Activated naive CD8-positive, alpha-beta T cell treated with anti-CD3 and anti-CD28 coated beads, Interleukin-2, amount 10 ng/mL, durations not matched to agents 7 days and 5 days (primary cell): ENCODE results near the gene SLC22A5. TPM values are rescaled to one million over a fixed set of nuclear protein-coding genes. Genes with fewer than 3 reads are reported as not detected.

ENCODE experiments used
- ATAC-seq: fragments of 150-1000 bp; cut with Tn5 transposase; one replicate; pipeline ENCODE4 v1.10.0; 2021; ENCODE audit warnings: low read depth, moderate library complexity
- POLR2A ChIA-PET: fragments of 350-600 bp; sonication (Branson Sonifier 250); formaldehyde crosslinking; loops from one replicate; lab custom pipeline; 2021; ENCODE audit warnings: antibody characterized with exemption; lab: Charles Lee
- DNase-seq: peaks from one replicate; pipeline ENCODE4 v3.0.0; 2021
- H3K27ac Mint-ChIP-seq: one replicate; pipeline ENCODE4 v1.8.0; 2022; ENCODE audit warnings: mild to moderate bottlenecking, mixed read lengths
- H3K27me3 Mint-ChIP-seq: one replicate; pipeline ENCODE4 v1.8.0; 2022; ENCODE audit warnings: mild to moderate bottlenecking, moderate library complexity, mixed read lengths
- H3K36me3 Mint-ChIP-seq: one replicate; pipeline ENCODE4 v1.8.0; 2021; ENCODE audit warnings: mild to moderate bottlenecking, mixed read lengths
- H3K4me1 Mint-ChIP-seq: one replicate; pipeline ENCODE4 v1.8.0; 2021; ENCODE audit warnings: mixed read lengths
- H3K4me3 Mint-ChIP-seq: one replicate; pipeline ENCODE4 v1.8.0; 2022; ENCODE audit warnings: mild to moderate bottlenecking, moderate library complexity, mixed read lengths
- H3K9me3 Mint-ChIP-seq: one replicate; pipeline ENCODE4 v1.8.0; 2021; ENCODE audit warnings: mixed read lengths
- total RNA-seq, 2 experiments: library from RNA; stranded (reverse); gene quantifications; one replicate each; pipeline ENCODE4 v1.2.3, GENCODE V29; 2021

Gene SLC22A5
- total RNA-seq, 2 experiments from 2014 or later, result 5.1 to 6.0 TPM

DNA sequence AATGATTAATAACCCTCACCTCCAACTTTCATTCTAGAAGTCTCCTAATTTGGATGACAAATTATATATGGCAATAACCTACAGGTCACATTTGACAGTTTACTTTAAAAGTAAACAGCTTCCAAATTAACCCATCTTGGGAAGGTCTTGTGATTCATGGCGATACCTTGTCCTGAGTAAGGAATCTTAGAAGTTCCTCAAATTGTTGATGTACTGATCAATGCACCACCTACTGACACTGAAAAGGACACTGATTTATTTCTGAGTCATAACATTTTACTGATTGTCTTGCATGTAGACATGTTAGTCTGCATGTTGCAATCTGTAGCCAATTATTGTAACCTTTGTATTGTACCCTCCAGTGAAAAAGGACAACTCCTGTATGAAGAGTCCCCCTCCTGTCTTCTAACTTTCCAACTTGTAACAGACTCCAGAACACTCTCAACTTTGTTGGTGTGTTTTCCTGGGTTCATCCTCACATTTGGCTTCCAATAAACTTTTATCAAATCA lies 16.0 kb upstream of the SLC22A5 start:
- Mint-ChIP-seq H3K4me1 (no peaks in the 10 kb centered on the region), H3K4me3 (no peak overlapping the region), H3K27me3 (no peaks in the 10 kb centered on the region), H3K9me3 (no peaks in the 10 kb centered on the region), H3K36me3 (peaks cover 2% of the 10 kb centered on the region), H3K27ac (no peak overlapping the region)
- DNase-seq, result no peak
- POLR2A ChIA-PET, result no interaction called here
- ATAC-seq, result no peak

DNA sequence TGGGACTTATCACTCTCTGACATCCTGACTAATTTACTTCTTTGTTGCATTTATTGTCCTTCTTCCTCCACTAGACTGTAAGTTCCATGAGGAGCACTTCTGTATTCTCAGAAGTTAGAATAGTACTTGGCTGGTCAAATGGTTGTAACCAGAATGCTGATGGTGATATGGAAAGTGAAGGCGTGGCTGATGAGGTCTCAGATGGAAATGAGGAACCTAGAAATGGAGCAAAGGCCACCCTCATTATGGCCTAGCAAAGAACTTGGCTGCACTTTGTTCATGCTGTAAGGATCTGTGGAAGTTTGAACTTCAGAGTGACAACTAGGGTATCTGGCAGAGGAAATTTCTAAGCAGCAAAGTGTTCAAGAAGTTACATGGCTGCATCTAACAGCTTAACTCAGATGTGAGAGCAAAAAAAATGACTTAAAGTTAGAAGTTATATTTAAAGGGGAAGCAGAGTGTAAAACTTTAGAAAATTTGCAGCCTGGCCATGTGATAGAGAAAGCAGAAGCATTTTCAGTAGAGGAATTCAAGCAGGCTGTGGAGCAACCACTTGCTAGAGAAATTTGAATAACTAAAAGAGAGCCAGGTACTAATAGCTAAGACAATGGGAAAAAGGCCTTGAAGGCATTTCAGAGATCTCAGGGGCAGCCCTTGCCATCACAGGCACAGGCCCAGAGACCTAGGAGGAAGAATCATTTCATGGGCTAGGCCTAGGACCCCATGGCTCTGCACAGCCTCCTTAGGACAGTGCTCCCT lies 14.9 kb upstream of the SLC22A5 start:
- Mint-ChIP-seq H3K36me3 (peaks cover 2% of the 10 kb centered on the region), H3K4me1 (no peaks in the 10 kb centered on the region), H3K9me3 (no peaks in the 10 kb centered on the region), H3K27ac (no peak overlapping the region), H3K27me3 (no peaks in the 10 kb centered on the region), H3K4me3 (no peak overlapping the region)
- ATAC-seq (no peak), DNase-seq (no peak)
- POLR2A ChIA-PET, result no interaction called here

DNA sequence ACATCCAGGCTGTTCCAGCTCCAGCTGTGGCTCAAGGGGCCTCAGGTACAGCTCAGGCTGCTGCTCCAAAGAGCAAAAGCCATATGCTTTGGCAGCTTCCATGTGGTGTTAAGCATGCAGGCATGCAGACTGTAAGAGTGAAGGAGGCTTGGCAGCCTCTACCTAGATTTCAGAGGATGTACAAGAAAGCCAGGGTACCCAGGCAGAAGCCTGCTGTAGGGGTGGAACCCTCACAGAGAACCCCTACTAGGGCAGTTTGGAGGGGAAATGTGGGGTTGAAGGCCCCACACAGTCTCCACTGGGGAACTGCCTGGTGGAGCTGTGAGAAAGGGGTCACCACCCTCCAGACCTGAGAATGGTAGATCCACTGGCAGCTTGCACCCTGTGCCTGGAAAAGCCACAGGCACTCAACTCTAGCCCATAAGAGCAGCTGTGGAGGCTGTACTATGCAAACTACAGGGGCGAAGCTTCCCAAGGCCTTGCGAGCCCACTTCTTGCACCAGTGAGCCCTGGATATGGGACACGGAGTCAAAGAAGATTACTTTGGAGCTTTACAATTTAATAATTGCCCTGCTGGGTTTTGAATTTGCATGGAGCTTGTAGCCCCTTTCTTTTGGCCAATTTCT lies 14.3 kb upstream of the SLC22A5 start:
- no peaks in the 10 kb centered on the region for H3K36me3 Mint-ChIP-seq
- POLR2A ChIA-PET, result no interaction called here
- no peaks in the 10 kb centered on the region for H3K4me1 Mint-ChIP-seq
- H3K4me3 Mint-ChIP-seq, result no peak overlapping the region
- no peak for ATAC-seq
- H3K27ac Mint-ChIP-seq, result no peak overlapping the region
- no peaks in the 10 kb centered on the region for H3K9me3 Mint-ChIP-seq
- no peaks in the 10 kb centered on the region for H3K27me3 Mint-ChIP-seq
- no peak for DNase-seq

DNA sequence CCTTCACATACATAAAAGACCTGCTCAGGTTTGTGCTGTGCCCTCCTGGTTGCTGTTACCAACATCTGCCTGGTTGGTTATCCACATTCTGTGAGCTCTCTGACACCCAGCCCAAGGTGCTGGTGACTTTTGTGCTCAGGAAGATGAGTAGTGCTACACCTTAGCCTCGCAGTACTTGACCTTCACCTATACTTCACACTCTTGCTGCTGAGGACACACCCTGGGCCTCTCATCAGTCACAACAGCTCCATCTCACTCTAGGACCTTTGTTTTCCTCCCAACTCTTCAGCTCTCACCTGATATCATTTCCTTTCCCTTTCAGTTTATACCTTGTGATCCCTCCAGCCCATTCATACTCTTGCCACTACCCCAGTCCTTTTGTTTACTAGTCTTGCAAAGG lies 10.7 kb upstream of the SLC22A5 start:
- Mint-ChIP-seq H3K9me3 (no peaks in the 10 kb centered on the region), H3K4me1 (no peaks in the 10 kb centered on the region), H3K4me3 (no peak overlapping the region), H3K27me3 (no peaks in the 10 kb centered on the region), H3K27ac (no peak overlapping the region), H3K36me3 (peaks cover 1% of the 10 kb centered on the region)
- DNase-seq (no peak), ATAC-seq (no peak)
- POLR2A ChIA-PET, result no interaction called here

DNA sequence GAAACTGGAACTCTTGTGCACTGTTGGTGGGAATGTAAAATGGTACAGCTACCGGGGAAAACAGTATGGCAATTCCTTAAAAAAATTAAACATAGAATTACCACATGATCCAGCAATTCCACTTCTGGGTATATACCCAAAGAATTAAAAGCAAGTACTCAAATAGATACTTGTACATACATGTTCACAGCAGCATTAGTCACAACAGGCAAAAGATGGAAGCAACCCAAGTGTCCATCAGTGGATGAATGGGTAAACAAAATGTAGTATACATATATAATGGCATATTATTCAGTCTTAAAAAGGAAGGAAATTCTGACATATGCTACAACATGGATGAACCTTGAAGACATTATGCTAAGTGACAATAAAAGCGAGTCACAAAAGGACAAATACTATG lies 7.4 kb upstream of the SLC22A5 start:
- H3K36me3 Mint-ChIP-seq, result peaks cover 1% of the 10 kb centered on the region

DNA sequence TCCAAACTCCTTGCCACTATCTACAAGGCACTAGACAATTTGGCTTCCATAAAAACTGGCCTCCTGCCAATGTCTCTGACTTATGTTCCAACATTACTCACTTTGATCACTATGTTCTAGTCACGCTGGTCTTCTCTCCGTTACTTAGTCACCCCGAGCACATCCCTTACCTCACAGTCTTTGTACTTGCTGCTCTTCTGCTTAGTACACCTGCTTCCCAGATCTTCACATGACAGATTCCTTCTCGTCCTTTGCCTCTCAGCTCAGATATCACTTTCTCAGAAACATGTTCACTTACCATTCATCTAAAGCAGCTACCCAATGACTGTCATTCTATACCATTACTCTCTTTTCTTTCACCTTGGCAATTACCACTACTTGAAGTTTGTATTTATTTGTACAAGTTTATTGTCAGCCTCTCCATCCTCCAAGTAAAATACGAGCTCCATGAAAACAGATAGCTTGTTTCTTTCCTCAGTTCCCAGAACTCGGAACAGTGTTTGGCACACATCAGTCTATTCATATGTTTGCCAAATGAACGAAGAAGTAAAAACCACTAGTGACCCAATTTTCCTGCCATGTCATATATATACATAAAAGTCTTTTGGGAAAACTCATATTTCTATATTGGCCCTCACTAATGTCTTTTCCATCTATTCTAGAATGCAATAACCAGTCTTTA lies 5.9 kb upstream of the SLC22A5 start:
- no peaks in the 10 kb centered on the region for H3K27me3 Mint-ChIP-seq
- POLR2A ChIA-PET, result no interaction called here
- no peak overlapping the region for H3K4me3 Mint-ChIP-seq
- no peak overlapping the region for H3K27ac Mint-ChIP-seq
- peaks cover 1% of the 10 kb centered on the region for H3K36me3 Mint-ChIP-seq
- H3K4me1 Mint-ChIP-seq, result no peaks in the 10 kb centered on the region
- DNase-seq (no peak), ATAC-seq (no peak)
- H3K9me3 Mint-ChIP-seq, result no peaks in the 10 kb centered on the region

More for the DNA sequence above, 7.4 kb upstream of the SLC22A5 start:
- Mint-ChIP-seq H3K27ac (no peak overlapping the region), H3K4me3 (no peak overlapping the region), H3K27me3 (no peaks in the 10 kb centered on the region), H3K4me1 (no peaks in the 10 kb centered on the region), H3K9me3 (no peaks in the 10 kb centered on the region)
- DNase-seq, result no peak
- no peak for ATAC-seq
- POLR2A ChIA-PET, result no interaction called here

DNA sequence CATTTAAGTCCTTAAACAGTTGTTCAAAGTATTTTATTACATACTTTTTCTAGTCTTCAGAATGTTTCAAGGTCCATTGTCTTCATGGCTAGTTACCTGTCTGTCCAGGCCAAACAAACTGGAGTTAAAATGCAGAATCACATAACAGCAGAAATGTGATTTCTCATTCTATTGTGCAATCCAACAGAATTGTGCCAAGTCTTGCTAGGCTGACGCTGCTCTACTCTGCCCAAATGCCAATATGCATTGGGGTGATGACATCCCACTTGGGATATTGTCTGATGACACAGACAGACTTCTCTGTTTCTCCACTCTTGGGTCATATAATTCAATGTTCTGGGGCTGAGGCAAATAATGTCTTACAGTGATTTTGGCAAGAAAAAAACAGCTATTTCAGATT lies 5.2 kb upstream of the SLC22A5 start:
- peaks cover 3% of the 10 kb centered on the region for H3K4me1 Mint-ChIP-seq
- no peaks in the 10 kb centered on the region for H3K9me3 Mint-ChIP-seq
- H3K27ac Mint-ChIP-seq, result no peak overlapping the region
- no peak overlapping the region for H3K4me3 Mint-ChIP-seq
- no peaks in the 10 kb centered on the region for H3K27me3 Mint-ChIP-seq
- DNase-seq, result no peak
- POLR2A ChIA-PET, result no interaction called here
- H3K36me3 Mint-ChIP-seq, result peaks cover 1% of the 10 kb centered on the region
- ATAC-seq, result no peak

DNA sequence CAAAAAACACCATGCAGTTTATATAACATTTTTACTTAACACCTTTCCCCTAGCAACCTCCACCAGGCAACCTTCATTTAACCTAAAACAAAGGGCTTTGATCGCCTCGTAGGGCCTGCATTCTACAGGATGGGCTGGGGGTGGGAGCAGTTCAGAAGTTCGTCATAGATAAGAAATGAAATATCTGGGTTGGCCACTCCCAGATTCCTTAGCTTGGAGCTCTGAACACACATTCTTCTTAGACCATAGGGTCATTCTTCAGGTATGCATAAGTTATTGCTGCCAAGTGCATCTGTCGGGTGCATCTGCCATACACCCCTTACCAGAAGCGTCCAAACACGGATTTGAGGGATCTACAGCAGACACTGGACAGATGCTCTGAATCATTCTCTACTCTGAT lies 4.3 kb upstream of the SLC22A5 start:
- DNase-seq (no peak), ATAC-seq (no peak)
- POLR2A ChIA-PET, result no interaction called here
- H3K4me1 Mint-ChIP-seq, result peaks cover 3% of the 10 kb centered on the region
- no peak overlapping the region for H3K27ac Mint-ChIP-seq
- H3K27me3 Mint-ChIP-seq, result no peaks in the 10 kb centered on the region
- no peak overlapping the region for H3K4me3 Mint-ChIP-seq
- H3K9me3 Mint-ChIP-seq, result no peaks in the 10 kb centered on the region
- H3K36me3 Mint-ChIP-seq, result peaks cover 1% of the 10 kb centered on the region

DNA sequence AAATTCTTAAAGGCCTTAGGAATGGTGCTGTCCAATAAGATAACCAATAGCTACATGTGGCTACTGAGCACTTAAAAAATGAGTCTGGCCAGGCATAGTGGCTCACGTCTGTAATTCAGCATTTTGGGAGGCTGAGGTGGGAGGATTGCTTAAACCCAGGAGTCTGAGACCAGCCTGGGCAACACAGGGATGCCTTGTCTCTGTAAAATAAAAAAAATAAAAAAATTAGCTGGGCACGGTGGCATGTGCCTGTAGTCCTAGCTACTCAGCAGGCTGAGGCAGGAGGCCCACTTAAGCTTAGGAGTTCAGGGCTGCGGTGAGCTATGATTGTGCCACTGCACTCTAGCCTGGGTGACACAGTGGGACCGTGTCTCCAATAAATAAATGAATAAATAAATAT lies 1.3 kb upstream of the SLC22A5 start:
- Mint-ChIP-seq H3K9me3 (no peaks in the 10 kb centered on the region), H3K27ac (no peak overlapping the region), H3K36me3 (no peaks in the 10 kb centered on the region), H3K4me1 (peaks cover 17% of the 10 kb centered on the region), H3K4me3 (no peak overlapping the region), H3K27me3 (no peaks in the 10 kb centered on the region)
- no peak for ATAC-seq
- no peak for DNase-seq
- POLR2A ChIA-PET, result interaction anchor here (0.7 to 1.9 kb wide), 3 partner anchors 43 to 457 kb away, joined by 3 to 5 read pairs (median 4); no protein-coding TSS in a partner anchor

DNA sequence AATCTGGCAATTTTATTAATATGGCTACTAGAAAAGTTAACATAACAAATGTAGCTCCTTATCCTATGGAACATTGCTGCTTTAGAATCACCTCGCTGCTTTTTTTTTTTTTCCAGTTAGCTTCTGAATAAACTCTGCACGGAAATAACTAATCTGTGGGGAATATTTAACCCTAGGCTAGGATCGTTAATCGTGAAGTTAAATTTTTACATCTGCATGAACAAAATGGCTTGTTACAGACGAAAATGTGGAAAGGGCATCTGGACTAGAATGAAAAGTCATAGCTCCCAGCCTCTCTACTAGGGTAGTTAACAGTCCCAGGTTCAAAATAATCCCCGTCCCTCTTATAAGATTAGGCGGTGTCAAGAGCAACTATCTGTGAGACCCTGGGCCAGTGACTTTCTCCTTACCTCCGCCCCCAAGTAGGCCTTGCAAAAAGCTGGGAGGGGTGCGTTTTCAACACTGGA lies 470 bp upstream of the SLC22A5 start:
- peaks cover 17% of the 10 kb centered on the region for H3K4me1 Mint-ChIP-seq
- H3K27me3 Mint-ChIP-seq, result no peaks in the 10 kb centered on the region
- POLR2A ChIA-PET, result interaction anchor here (0.5 to 1.4 kb wide), 9 partner anchors 10 to 690 kb away, joined by 3 to 5 read pairs (median 3); partner anchors contain the start of gene SLC22A4
- no peaks in the 10 kb centered on the region for H3K9me3 Mint-ChIP-seq
- H3K27ac Mint-ChIP-seq, result peak overlapping the region; percentile 22
- DNase-seq (no peak), ATAC-seq (no peak)
- no peaks in the 10 kb centered on the region for H3K36me3 Mint-ChIP-seq
- H3K4me3 Mint-ChIP-seq, result peak overlapping the region; percentile 83

DNA sequence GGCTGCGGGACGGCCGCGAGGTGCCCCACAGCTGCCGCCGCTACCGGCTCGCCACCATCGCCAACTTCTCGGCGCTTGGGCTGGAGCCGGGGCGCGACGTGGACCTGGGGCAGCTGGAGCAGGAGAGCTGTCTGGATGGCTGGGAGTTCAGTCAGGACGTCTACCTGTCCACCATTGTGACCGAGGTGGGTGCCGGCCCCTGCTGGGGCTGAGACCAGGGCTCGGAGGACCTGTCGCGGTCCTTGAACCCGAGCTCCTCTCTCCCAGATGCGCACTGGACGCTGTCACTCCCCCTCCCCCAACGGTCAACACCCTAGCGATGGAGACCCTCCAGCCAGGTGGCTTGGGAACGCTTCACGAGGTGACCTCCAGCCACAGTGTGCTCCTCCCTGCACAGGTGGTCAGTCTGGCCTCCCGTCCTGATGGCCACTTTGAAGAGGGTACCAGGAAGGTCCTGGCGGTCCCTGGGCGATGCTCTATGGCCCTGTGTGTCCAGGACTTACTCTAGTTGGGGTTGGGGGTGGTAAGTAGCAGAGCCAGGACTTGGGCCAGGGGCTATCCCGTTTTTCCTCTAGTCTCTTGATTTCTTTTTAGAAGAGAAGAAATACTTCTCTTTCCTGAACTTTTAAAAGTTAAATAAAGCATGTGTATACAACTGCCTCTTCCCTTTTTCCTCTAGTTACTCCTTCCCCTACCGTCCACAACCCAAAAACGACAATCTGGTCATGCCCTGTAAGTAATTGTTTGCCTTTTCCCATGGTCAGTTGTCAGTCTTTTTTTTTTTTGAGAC lies 866 bp downstream of the SLC22A5 start:
- Mint-ChIP-seq H3K4me1 (peaks cover 17% of the 10 kb centered on the region), H3K36me3 (no peaks in the 10 kb centered on the region), H3K4me3 (peak overlapping the region; percentile 83), H3K27ac (peak overlapping the region; percentile 71), H3K9me3 (no peaks in the 10 kb centered on the region), H3K27me3 (no peaks in the 10 kb centered on the region)
- POLR2A ChIA-PET, result interaction anchor here (0.9 to 1.4 kb wide), 4 partner anchors 10 to 453 kb away, joined by 3 to 5 read pairs (median 3); no protein-coding TSS in a partner anchor
- ATAC-seq (no peak), DNase-seq (no peak)

DNA sequence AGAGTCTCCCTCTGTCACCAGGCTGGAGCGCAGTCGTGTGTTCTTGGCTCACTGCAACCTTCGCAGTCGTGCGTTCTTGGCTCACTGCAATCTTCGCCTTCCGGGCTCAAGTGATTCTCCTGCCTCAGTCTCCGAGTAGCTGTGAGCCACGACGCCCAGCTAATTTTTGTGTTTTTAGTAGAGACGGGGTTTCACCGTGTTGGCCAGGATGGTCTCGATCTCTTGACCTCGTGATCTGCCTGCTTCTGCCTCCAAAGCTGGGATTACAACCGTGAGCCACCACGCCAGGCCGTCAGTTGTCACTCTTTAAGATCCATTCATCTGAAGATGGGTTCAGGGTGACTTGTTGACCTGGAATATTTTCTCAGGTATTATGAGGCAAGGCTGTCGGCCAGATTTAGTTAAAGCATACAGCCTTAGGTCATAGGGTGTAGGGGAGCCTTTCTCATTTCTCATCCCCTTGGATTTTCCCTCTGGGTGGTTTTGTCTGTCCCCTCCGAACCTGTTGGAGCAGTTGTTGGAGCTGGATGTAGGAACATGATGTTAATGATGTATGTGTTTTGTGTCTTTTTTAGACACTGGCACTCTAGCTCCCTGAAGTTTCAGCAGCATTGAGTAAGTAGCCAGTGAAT lies 1.6 kb downstream of the SLC22A5 start:
- Mint-ChIP-seq H3K9me3 (no peaks in the 10 kb centered on the region), H3K27ac (peak overlapping the region; percentile 71), H3K4me1 (peaks cover 17% of the 10 kb centered on the region), H3K27me3 (no peaks in the 10 kb centered on the region), H3K4me3 (peak overlapping the region; percentile 83), H3K36me3 (no peaks in the 10 kb centered on the region)
- POLR2A ChIA-PET, result interaction anchor here (1.3 kb wide), 1 partner anchor 186 kb away, joined by 3 read pairs; the partner anchor contains the start of gene RAD50
- ATAC-seq (no peak), DNase-seq (no peak)
